Left cardiac atrium (tissue), 4 donors: ENCODE results near the gene CCDC152. TPM values are rescaled to one million over a fixed set of nuclear protein-coding genes. Genes with fewer than 3 reads are reported as not detected.
A peak's percentile ranks its signal among the peaks of the same experiment; 100 is the strongest.
"Not testable (repeated sequence)": the region's sequence is repeated elsewhere in the genome, so short reads cannot be mapped to it uniquely, and the experiment has no call there.

Experiments
- ATAC-seq, 2 donors: fragments of 200-7000 bp; cut with Tn5 transposase; one replicate each; pipeline ENCODE4 v1.9.1; 2020; ENCODE audit warnings: mild to moderate bottlenecking in 2 of 2, moderate library complexity in 2 of 2
- DNase-seq: peaks from one replicate; pipeline ENCODE4 v3.0.0-alpha.2; 2020
- intact Hi-C, 2 donors: fragments of 100-400 bp; cut with DNase I; formaldehyde crosslinking; loops; one replicate each; pipeline versions ENCODE4 v1.14.1 to v1.15.1; 2022 to 2023
- total RNA-seq, 2 donors: library from RNA; stranded (reverse); fragmentation: NEBNext Ultra II Directional; extraction: Animal tissue kit (Norgen Biotek cat#: 25700); gene quantifications; one replicate each; pipeline ENCODE4 v1.2.1, GENCODE V29; 2021
- donor health status: DM: no; HTN: yes; CAD: no.
- donor health status: DM: no; HTN: yes; CAD: no; lungs with severe emphysema.
- donor health status: DM: yes; HTN: yes; CAD: no.
- donor health status: Dilated cardiomyopathy.

The CCDC152 gene
- total RNA-seq, 2 donors from 2014 or later = 2.3 to 2.7 TPM

GRCh38 chr5:42837601-42838000 is 81.0 kb downstream of the CCDC152 start:
- DNase-seq (no peak), ATAC-seq (peak in 1 of 2 donors; percentile 41)
- intact Hi-C loops = no loop called here

- intact Hi-C loops = no loop called here
- ATAC-seq = no peak
- no peak for DNase-seq
Observed at GRCh38 chr5:42839196-42839595, 82.6 kb downstream of the CCDC152 start.

DNA sequence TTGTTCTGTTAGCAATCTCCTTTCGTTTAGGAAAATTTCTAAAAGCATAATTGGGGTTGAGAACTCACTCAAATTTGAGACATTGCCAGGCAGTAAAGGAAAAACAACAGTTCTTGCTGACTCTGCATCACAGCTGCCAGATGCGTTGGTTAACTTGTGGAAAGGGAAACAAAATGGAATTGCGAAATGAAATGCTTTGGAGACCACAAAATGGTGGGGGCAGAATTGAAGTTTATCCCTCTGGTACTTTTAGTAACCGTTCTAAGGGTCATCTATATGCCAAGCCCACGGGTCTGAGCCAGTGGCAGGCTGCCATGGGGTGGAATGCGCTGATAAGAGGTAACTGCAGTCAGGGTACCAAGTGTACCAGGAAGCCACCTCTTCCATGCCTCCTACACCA is 83.7 kb downstream of the CCDC152 start:
- intact Hi-C loops = no loop called here
- DNase-seq (peak; percentile 57), ATAC-seq (peak; percentile 66 to 80)

GRCh38 chr5:42840842-42841567 is 84.4 kb downstream of the CCDC152 start:
- peak; percentile 25 to 27 for ATAC-seq
- intact Hi-C loops = no loop called here

GRCh38 chr5:42842921-42843641 is 86.5 kb downstream of the CCDC152 start:
- ATAC-seq (peak; percentile 26 to 66), DNase-seq (no peak)
- intact Hi-C loops = no loop called here

More at GRCh38 chr5:42840842-42841567, 84.4 kb downstream of the CCDC152 start:
- DNase-seq = no peak

DNA sequence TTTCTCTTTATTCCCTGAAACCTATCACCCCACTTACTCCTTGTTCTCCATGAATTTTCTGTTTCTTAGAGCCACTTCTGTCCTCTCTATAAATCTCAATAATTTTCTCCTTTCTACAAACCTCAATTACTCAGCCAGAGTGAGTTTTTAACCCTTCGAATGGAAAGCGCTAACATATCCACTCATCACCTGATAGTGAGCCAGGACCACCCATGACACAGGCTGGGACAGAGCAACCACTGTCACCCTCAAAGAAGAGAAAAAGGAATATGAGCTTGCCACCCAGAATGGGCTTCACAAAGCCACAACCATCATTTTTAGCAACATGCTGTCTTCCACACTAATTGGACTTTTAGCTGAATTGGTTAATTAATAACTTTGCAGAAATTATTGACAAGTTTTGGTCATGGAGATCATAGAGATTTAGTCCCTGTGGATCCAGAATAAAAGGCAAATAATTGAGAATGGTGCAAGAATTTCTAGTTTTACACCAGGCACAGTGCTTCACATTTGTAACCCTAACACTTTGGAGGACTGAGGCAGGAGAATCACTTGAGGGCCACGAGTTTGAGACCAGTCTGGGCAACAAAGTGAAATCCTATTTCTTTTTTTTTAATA is 87.2 kb downstream of the CCDC152 start:
- DNase-seq (no peak), ATAC-seq (no peak)
- intact Hi-C loops = no loop called here

DNA sequence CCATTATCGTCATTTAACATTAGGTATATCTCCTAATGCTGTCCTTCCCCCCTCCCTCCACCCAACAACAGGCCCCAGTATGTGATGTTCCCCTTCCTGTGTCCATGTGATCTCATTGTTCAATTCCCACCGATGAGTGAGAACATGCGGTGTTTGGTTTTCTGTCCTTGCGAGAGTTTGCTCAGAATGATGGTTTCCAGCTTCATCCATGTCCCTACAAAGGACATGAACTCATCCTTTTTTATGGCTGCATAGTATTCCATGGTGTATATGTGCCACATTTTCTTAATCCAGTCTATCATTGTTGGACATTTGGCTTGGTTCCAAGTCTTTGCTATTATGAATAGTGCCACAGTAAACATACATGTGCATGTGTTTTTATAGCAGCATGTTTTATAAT is 87.8 kb downstream of the CCDC152 start:
- DNase-seq, ATAC-seq, intact Hi-C loops: not testable (repeated sequence)

GRCh38 chr5:42848545-42848944 is 91.9 kb downstream of the CCDC152 start:
- intact Hi-C loops = no loop called here
- DNase-seq (no peak), ATAC-seq (no peak)

DNA sequence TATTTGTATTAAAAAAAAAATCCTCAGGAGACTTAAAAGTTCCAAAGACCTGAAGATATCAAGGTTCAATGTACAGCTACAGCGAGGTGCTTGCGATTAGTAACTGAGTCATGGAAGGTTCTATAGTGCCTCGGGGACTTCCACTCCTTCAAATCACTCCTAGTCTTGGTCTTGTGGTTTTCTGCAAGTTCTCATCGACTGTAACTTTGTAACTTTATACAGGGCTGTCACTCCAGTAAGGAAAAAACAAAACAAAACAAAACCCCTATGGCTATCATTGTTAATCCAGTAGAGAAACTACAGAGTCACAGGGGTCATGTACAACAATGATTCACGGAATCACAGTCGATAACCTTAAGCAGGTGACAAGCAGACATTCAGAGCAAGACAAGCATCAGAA is 94.9 kb downstream of the CCDC152 start:
- intact Hi-C loops = no loop called here
- ATAC-seq (no peak), DNase-seq (no peak)

Other genes starting within 250 kb of the CCDC152 start
- gene SELENOP, start 55.1 kb downstream of the CCDC152 start, total RNA-seq = 100 to 1,000 TPM; 193 to 416 TPM